ENCODE results near the gene WDR20. TPM values are rescaled to one million over a fixed set of nuclear protein-coding genes. Genes with fewer than 3 reads are reported as not detected.
A peak's percentile ranks its signal among the peaks of the same experiment; 100 is the strongest.
"Not testable (repeated sequence)": the region's sequence is repeated elsewhere in the genome, so short reads cannot be mapped to it uniquely, and the experiment has no call there.

Gene WDR20
- total RNA-seq, 1 experiment from 2014 or later = 23.8 TPM

DNA sequence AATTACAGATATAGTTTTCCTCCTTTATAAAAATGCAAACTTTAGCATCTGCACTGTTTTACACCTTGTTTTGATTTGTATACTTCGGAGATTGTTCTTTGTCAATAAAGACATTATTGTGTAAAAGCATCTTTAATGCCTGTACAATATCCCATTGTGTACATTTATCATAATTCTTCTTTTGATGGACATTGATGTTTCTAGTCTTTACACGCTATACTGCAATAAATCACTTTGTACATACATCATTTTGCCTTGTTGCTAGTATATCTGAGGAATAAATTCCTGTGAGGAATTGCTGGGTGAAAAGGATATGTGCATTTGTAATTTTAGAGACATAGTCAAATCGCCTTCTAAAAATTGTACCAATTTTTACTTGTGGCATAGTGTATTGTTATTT, 30.4 kb downstream of the WDR20 start:
- Mint-ChIP-seq H3K27ac (ENCODE audit: low read depth, unreplicated experiment) (no peak overlapping the region), H3K9me3 (ENCODE audit: unreplicated experiment) (no peaks in the 10 kb centered on the region), H3K36me3 (ENCODE audit: insufficient read depth, unreplicated experiment) (no peaks in the 10 kb centered on the region), H3K4me1 (ENCODE audit: insufficient read depth, unreplicated experiment) (peaks cover 14% of the 10 kb centered on the region), H3K27me3 (ENCODE audit: insufficient read depth, unreplicated experiment) (no peaks in the 10 kb centered on the region), H3K4me3 (ENCODE audit: unreplicated experiment) (no peak overlapping the region)
- CTCF ChIA-PET = no interaction called here
- no peak for DNase-seq (ENCODE audit: unreplicated experiment)
- POLR2A ChIA-PET = no interaction called here
- no TSS peak for BruUV-seq (replicated peaks)
- intact Hi-C loops (cut with micrococcal nuclease) = no loop called here
- TF ChIP-seq, protein P1, sequence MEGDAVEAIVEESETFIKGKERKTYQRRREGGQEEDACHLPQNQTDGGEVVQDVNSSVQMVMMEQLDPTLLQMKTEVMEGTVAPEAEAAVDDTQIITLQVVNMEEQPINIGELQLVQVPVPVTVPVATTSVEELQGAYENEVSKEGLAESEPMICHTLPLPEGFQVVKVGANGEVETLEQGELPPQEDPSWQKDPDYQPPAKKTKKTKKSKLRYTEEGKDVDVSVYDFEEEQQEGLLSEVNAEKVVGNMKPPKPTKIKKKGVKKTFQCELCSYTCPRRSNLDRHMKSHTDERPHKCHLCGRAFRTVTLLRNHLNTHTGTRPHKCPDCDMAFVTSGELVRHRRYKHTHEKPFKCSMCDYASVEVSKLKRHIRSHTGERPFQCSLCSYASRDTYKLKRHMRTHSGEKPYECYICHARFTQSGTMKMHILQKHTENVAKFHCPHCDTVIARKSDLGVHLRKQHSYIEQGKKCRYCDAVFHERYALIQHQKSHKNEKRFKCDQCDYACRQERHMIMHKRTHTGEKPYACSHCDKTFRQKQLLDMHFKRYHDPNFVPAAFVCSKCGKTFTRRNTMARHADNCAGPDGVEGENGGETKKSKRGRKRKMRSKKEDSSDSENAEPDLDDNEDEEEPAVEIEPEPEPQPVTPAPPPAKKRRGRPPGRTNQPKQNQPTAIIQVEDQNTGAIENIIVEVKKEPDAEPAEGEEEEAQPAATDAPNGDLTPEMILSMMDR (IDR thresholded peaks at IDR 0.05; ENCODE audit: unreplicated experiment) = no peak

DNA sequence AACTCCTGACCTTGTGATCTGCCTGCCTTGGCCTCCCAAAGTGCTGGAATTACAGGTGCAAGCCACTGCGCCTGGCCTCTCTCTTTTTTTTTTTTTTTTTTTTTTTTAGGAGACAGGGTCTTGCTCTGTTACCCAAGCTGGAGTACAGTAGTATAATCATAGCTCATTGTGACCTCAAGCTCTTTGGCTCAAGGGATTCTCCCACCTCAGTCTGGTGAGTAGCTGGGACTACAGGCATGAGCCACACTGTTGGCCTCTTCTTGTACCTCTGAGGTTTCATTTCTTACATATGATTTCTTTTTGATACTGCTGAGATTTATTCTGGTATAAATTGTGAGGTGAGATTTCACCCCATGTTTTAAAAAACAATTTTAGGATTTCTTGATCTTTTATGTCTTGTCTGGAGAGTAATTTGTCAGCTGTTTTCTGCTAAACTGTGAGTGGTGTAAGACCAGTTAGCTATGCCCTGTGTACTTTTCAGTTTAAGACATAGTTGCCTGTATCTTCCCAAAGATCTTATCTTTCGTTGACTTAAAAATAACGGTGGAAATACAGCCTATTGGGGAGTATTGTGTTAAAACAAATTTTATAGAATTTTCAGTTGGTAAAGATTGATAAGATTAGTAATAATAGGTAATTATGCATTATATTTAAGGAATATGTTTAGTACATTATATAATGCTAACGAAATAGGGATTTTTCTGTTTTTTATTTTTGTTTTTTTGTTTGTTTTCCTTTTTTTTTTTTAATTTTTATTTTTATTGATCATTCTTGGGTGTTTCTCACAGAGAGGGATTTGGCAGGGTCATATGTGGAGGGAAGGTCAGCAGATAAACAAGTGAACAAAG, 31.7 kb downstream of the WDR20 start:
- BruUV-seq (replicated peaks) = no TSS peak
- intact Hi-C loops (cut with micrococcal nuclease) = no loop called here
- Mint-ChIP-seq H3K9me3 (ENCODE audit: unreplicated experiment) (no peaks in the 10 kb centered on the region), H3K4me3 (ENCODE audit: unreplicated experiment) (no peak overlapping the region), H3K27me3 (ENCODE audit: insufficient read depth, unreplicated experiment) (no peaks in the 10 kb centered on the region), H3K4me1 (ENCODE audit: insufficient read depth, unreplicated experiment) (peaks cover 10% of the 10 kb centered on the region), H3K36me3 (ENCODE audit: insufficient read depth, unreplicated experiment) (no peaks in the 10 kb centered on the region), H3K27ac (ENCODE audit: low read depth, unreplicated experiment) (peak overlapping the region; percentile 85)
- TF ChIP-seq, protein P1 (IDR thresholded peaks at IDR 0.05; ENCODE audit: unreplicated experiment) = no peak
- POLR2A ChIA-PET = interaction anchor here (0.7 to 1.5 kb wide), 4 partner anchors 10 to 45 kb away, joined by 3 to 7 read pairs (median 4); no protein-coding TSS in a partner anchor
- CTCF ChIA-PET = interaction anchor here (0.6 to 0.7 kb wide), 3 partner anchors 66 to 150 kb away, joined by 3 to 5 read pairs (median 4); partner anchors contain the start of gene ZNF839
- no peak for DNase-seq (ENCODE audit: unreplicated experiment)

DNA sequence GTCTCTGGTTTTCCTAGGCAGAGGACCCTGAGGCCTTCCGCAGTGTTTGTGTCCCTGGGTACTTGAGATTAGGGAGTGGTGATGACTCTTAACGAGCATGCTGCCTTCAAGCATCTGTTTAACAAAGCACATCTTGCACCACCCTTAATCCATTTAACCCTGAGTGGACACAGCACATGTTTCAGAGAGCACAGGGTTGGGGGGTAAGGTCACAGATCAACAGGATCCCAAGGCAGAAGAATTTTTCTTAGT, 32.2 kb downstream of the WDR20 start:
- H3K9me3 Mint-ChIP-seq (ENCODE audit: unreplicated experiment); DNase-seq (ENCODE audit: unreplicated experiment); H3K4me3 Mint-ChIP-seq (ENCODE audit: unreplicated experiment); intact Hi-C loops (cut with micrococcal nuclease); H3K36me3 Mint-ChIP-seq (ENCODE audit: insufficient read depth, unreplicated experiment); CTCF ChIA-PET; BruUV-seq (replicated peaks); H3K27me3 Mint-ChIP-seq (ENCODE audit: insufficient read depth, unreplicated experiment); H3K4me1 Mint-ChIP-seq (ENCODE audit: insufficient read depth, unreplicated experiment): not testable (repeated sequence)
- H3K27ac Mint-ChIP-seq (ENCODE audit: low read depth, unreplicated experiment) = peak overlapping the region; percentile 85
- POLR2A ChIA-PET = interaction anchor here (1.0 to 1.5 kb wide), 2 partner anchors 11 to 16 kb away, joined by 3 to 7 read pairs; no protein-coding TSS in a partner anchor

DNA sequence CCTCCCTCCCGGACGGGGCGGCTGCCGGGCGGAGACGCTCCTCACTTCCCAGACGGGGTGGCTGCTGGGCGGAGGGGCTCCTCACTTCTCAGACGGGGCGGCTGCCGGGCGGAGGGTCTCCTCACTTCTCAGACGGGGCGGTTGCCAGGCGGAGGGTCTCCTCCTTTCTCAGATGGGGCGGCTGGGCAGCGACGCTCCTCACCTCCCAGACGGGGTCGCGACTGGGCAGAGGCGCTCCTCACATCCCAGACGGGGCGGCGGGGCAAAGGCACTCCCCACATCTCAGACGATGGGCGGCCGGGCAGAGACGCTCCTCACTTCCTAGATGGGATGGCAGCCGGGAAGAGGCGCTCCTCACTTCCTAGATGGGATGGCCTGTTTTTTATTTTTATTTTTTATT, 33.0 kb downstream of the WDR20 start:
- DNase-seq (ENCODE audit: unreplicated experiment); H3K36me3 Mint-ChIP-seq (ENCODE audit: insufficient read depth, unreplicated experiment); H3K27ac Mint-ChIP-seq (ENCODE audit: low read depth, unreplicated experiment); H3K4me3 Mint-ChIP-seq (ENCODE audit: unreplicated experiment); POLR2A ChIA-PET; H3K27me3 Mint-ChIP-seq (ENCODE audit: insufficient read depth, unreplicated experiment); intact Hi-C loops (cut with micrococcal nuclease); H3K9me3 Mint-ChIP-seq (ENCODE audit: unreplicated experiment); CTCF ChIA-PET; H3K4me1 Mint-ChIP-seq (ENCODE audit: insufficient read depth, unreplicated experiment); BruUV-seq (replicated peaks): not testable (repeated sequence)

DNA sequence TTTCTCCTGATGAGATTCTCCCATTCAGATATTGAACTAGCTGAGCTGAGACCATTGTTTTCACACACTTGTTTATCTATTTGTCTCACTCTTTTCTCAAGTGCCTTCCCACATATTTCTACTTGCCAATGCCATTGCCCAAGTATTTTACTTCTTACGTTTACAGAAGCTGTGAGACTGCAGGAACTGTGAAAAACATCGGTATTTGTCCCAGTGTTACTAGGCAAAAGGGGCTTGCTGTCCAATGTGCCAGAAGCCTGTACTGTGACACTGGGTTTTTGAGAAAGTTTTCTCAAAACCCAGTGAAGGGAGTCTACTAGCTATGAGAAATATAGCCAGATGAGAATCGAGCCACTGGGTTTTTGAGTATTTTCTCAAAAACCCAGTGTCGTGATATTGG, 37.5 kb downstream of the WDR20 start:
- no peak for DNase-seq (ENCODE audit: unreplicated experiment)
- no peak overlapping the region for H3K27ac Mint-ChIP-seq (ENCODE audit: low read depth, unreplicated experiment)
- H3K9me3 Mint-ChIP-seq (ENCODE audit: unreplicated experiment) = no peaks in the 10 kb centered on the region
- BruUV-seq (replicated peaks) = no TSS peak
- no peaks in the 10 kb centered on the region for H3K27me3 Mint-ChIP-seq (ENCODE audit: insufficient read depth, unreplicated experiment)
- ChIA-PET CTCF (interaction anchor here (0.9 kb wide), 1 partner anchor 15 kb away, joined by 3 read pairs; no protein-coding TSS in a partner anchor), POLR2A (interaction anchor here (2.0 kb wide), 1 partner anchor 10 kb away, joined by 8 read pairs; no protein-coding TSS in a partner anchor)
- TF ChIP-seq, protein P1 (IDR thresholded peaks at IDR 0.05; ENCODE audit: unreplicated experiment) = no peak
- no peak overlapping the region for H3K4me3 Mint-ChIP-seq (ENCODE audit: unreplicated experiment)
- H3K4me1 Mint-ChIP-seq (ENCODE audit: insufficient read depth, unreplicated experiment) = no peaks in the 10 kb centered on the region
- peaks cover 5% of the 10 kb centered on the region for H3K36me3 Mint-ChIP-seq (ENCODE audit: insufficient read depth, unreplicated experiment)
- intact Hi-C loops (cut with micrococcal nuclease) = no loop called here

Data from MCF 10A (cell line).